ENCODE measurements around the gene PPEF1. TPM values are rescaled to one million over a fixed set of nuclear protein-coding genes. Genes with fewer than 3 reads are reported as not detected.
"Not testable (repeated sequence)": the region's sequence is repeated elsewhere in the genome, so short reads cannot be mapped to it uniquely, and the experiment has no call there.

Gene PPEF1
- polyA plus RNA-seq, 1 experiment: not detected

GRCh38 chrX:18748499-18748898 is 41.1 kb downstream of the PPEF1 start:
- ChIA-PET CTCF (no interaction called here), POLR2A (no interaction called here)
- H3K4me3 ChIP-seq (ENCODE audit: low read depth, low read length): no peak overlapping the region
- no peaks in the 10 kb centered on the region for H3K27me3 ChIP-seq (ENCODE audit: control insufficient read depth, insufficient read depth, low read length)
- TF ChIP-seq CTCF (IDR thresholded peaks at IDR 0.05; ENCODE audit: low read depth, low read length): no peak
- no peak for DNase-seq (ENCODE audit: low read depth, low spot score)
- H3K9me3 ChIP-seq (ENCODE audit: control insufficient read depth, insufficient read depth, low read length): no peaks in the 10 kb centered on the region
- no peak overlapping the region for H3K27ac ChIP-seq (ENCODE audit: low read depth, low read length)

DNA sequence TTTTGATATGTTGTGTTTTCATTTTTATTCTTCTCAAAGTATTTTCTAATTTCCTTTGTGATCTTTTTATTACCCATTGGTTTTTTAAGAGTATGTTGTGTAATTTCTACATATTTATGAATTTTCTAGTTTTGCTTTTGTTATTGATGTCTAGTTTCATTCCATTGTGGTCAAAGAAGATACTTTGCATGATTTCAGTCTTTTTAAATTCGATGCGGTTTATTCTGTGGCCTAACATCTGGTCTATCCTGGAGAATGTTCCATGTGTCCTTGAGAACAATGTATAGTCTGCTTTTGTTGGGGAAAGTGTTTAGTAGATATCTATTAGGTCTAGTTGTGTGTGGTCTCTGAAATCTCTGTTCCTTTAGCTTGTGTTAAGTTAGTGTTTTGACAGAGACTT is 46.2 kb downstream of the PPEF1 start:
- TF ChIP-seq CTCF (IDR thresholded peaks at IDR 0.05; ENCODE audit: low read depth, low read length): no peak
- Histone ChIP-seq H3K27me3 (ENCODE audit: control insufficient read depth, insufficient read depth, low read length) (no peaks in the 10 kb centered on the region), H3K4me3 (ENCODE audit: low read depth, low read length) (no peak overlapping the region), H3K9me3 (ENCODE audit: control insufficient read depth, insufficient read depth, low read length) (no peaks in the 10 kb centered on the region), H3K27ac (ENCODE audit: low read depth, low read length) (no peak overlapping the region)
- ChIA-PET POLR2A (no interaction called here), CTCF (no interaction called here)
- no peak for DNase-seq (ENCODE audit: low read depth, low spot score)

DNA sequence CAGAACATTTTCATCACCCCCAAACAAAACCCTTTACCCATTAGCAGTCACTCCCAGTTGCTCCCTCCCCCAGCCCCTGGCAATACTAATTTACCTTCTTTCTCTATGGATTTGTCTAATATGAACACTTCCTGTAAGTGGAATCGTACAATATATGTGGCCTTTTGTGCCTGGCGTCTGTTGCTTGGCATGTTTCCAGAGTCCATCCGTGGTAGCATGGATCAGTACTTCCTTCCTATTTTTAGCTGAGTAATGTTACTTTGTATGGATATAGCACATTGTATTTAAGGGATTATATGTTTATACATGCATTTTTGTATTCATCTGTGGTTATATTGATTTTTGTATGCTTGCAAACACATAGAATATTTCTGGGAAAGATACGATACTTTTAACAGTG is 48.2 kb downstream of the PPEF1 start:
- CTCF ChIA-PET: no interaction called here
- no peak for TF ChIP-seq CTCF (IDR thresholded peaks at IDR 0.05; ENCODE audit: low read depth, low read length)
- no peak for DNase-seq (ENCODE audit: low read depth, low spot score)
- H3K27me3 ChIP-seq (ENCODE audit: control insufficient read depth, insufficient read depth, low read length): no peaks in the 10 kb centered on the region
- H3K4me3 ChIP-seq (ENCODE audit: low read depth, low read length): no peak overlapping the region
- POLR2A ChIA-PET: no interaction called here
- H3K27ac ChIP-seq (ENCODE audit: low read depth, low read length): no peak overlapping the region
- H3K9me3 ChIP-seq (ENCODE audit: control insufficient read depth, insufficient read depth, low read length): no peaks in the 10 kb centered on the region

- no peak overlapping the region for H3K4me3 ChIP-seq (ENCODE audit: low read depth, low read length)
- POLR2A ChIA-PET: no interaction called here
- no peaks in the 10 kb centered on the region for H3K27me3 ChIP-seq (ENCODE audit: control insufficient read depth, insufficient read depth, low read length)
- H3K9me3 ChIP-seq (ENCODE audit: control insufficient read depth, insufficient read depth, low read length): no peaks in the 10 kb centered on the region
- DNase-seq (ENCODE audit: low read depth, low spot score): no peak
- H3K27ac ChIP-seq (ENCODE audit: low read depth, low read length): no peak overlapping the region
- CTCF ChIA-PET: no interaction called here
- no peak for TF ChIP-seq CTCF (IDR thresholded peaks at IDR 0.05; ENCODE audit: low read depth, low read length)
Measured at GRCh38 chrX:18757956-18758932, 50.8 kb downstream of the PPEF1 start.

DNA sequence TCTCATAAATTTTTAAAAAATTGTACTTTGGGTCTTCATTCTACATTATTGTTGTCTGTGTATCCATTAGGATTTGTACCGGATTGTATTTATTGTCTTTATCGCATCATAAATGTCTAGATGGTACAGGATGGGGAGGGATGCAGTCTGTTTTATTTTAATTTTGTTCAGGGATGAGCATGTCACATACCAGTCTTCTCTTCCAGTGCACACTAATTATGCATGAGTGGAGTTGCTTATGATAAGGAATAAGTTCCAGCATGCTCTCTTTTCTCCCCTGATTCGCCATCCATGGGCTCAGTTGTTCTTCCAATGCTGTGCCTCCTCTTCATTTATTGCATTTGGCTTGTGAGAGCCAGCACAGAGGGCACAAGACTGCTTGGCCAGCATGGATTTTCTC is 54.3 kb downstream of the PPEF1 start:
- CTCF ChIA-PET: no interaction called here
- TF ChIP-seq CTCF (IDR thresholded peaks at IDR 0.05; ENCODE audit: low read depth, low read length): no peak

GRCh38 chrX:18763106-18763505 is 55.7 kb downstream of the PPEF1 start:
- H3K4me3 ChIP-seq (ENCODE audit: low read depth, low read length); DNase-seq (ENCODE audit: low read depth, low spot score); H3K27ac ChIP-seq (ENCODE audit: low read depth, low read length); POLR2A ChIA-PET; H3K27me3 ChIP-seq (ENCODE audit: control insufficient read depth, insufficient read depth, low read length); H3K9me3 ChIP-seq (ENCODE audit: control insufficient read depth, insufficient read depth, low read length); CTCF ChIA-PET: not testable (repeated sequence)

More for the DNA sequence above, 54.3 kb downstream of the PPEF1 start:
- no peaks in the 10 kb centered on the region for H3K27me3 ChIP-seq (ENCODE audit: control insufficient read depth, insufficient read depth, low read length)
- H3K9me3 ChIP-seq (ENCODE audit: control insufficient read depth, insufficient read depth, low read length): no peaks in the 10 kb centered on the region
- no peak overlapping the region for H3K27ac ChIP-seq (ENCODE audit: low read depth, low read length)
- no peak for DNase-seq (ENCODE audit: low read depth, low spot score)
- no peak overlapping the region for H3K4me3 ChIP-seq (ENCODE audit: low read depth, low read length)
- POLR2A ChIA-PET: no interaction called here

All from AG04450 (cell line).